Heart left ventricle (tissue), 13 donors: ENCODE data around the gene SRGAP1.
"Not testable (repeated sequence)": the region's sequence is repeated elsewhere in the genome, so short reads cannot be mapped to it uniquely, and the experiment has no call there.

ENCODE experiments used
- POLR2A ChIP-seq, 2 donors: fragments of 450-650 bp; IDR thresholded peaks; one replicate each; pipeline ENCODE4 v1.6.1; 2017; ENCODE audit warnings: antibody characterized with exemption in 2 of 2, mild to moderate bottlenecking in 2 of 2, moderate library complexity in 2 of 2
- TF ChIP-seq, protein P1 (sequence below), 12 donors: fragments of 200-600 bp; sonication (generic) in 4 of 12; IDR thresholded peaks; one replicate each; pipeline versions ENCODE4 v1.5.0 to v1.8.0; 2018 to 2022; ENCODE audit warnings: antibody characterized with exemption in 12 of 12, mild to moderate bottlenecking in 5 of 12
- donor health status: ischemic (EF 13 %, LVEDD 7.1; RV severe dilation, severe dysfunction).
- donor health status: DM: no; HTN: yes; CAD: no.
- donor health status: DM: no; HTN: no; CAD: no.
- donor health status: ischemic (EF 25% LVEDD 6.9; RV normal size, moderate dysfunction).
- donor health status: ischemic (EF 25% LVEDD 5.7; RV mildly dilated, moderate dysfunction).
- donor health status: ischemic (EF 35%, LVEDD 5.7; RV mildly dilated, moderate dysfunction).
- donor health status: nonischemic (EF 11% LVEDD 7.7; RV severe dilation, severe dysfunction).
- donor health status: DM: yes; HTN: yes; CAD: no.
- donor health status: PGD.
- donor health status: ischemic (EF 29% LVEDD 5.4; RV normal size, mild dysfunction).
- donor health status: nonischemic (EF 23%, LVEDD 6.1; RV moderate dilation, normal function).

DNA sequence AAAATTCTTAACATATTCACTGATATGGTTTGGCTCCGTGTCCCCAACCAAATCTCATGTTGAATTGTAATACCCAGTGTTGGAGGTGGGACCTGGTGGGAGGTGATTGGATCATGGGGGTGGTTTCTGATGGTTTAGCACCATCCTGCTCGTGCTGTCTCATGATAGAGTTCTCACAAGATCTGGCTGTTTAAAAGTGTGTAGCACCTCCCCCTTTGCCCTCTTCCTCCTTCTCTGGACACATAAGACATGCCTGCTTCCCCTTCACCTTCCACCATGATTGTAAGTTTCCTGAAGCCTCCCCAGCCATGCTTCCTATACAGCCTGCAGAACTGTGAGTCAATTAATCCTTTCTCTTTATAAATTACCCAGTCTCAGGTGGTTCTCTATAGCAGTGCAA, 189.6 kb downstream of the SRGAP1 start:
- TF ChIP-seq, protein P1, sequence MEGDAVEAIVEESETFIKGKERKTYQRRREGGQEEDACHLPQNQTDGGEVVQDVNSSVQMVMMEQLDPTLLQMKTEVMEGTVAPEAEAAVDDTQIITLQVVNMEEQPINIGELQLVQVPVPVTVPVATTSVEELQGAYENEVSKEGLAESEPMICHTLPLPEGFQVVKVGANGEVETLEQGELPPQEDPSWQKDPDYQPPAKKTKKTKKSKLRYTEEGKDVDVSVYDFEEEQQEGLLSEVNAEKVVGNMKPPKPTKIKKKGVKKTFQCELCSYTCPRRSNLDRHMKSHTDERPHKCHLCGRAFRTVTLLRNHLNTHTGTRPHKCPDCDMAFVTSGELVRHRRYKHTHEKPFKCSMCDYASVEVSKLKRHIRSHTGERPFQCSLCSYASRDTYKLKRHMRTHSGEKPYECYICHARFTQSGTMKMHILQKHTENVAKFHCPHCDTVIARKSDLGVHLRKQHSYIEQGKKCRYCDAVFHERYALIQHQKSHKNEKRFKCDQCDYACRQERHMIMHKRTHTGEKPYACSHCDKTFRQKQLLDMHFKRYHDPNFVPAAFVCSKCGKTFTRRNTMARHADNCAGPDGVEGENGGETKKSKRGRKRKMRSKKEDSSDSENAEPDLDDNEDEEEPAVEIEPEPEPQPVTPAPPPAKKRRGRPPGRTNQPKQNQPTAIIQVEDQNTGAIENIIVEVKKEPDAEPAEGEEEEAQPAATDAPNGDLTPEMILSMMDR (IDR thresholded peaks at IDR 0.05): not testable (repeated sequence)
- TF ChIP-seq POLR2A (IDR thresholded peaks at IDR 0.05): not testable (repeated sequence)
